Brain microvascular endothelial cell (primary cell): ENCODE measurements around the gene LRRC18.

Experiments used
- DNase-seq: peaks from one replicate; pipeline ENCODE4 v3.0.0-alpha.2; 2020
- H3K27ac ChIP-seq: fragments of 250-450 bp; sonication (Bioruptor Pico); 2 replicates; pipeline ENCODE4 v1.5.1; 2020; ENCODE audit warnings: mild to moderate bottlenecking, moderate library complexity
- H3K27me3 ChIP-seq: fragments of 250-450 bp; sonication (Bioruptor Pico); replicated peaks from 2 replicates; pipeline ENCODE4 v1.5.1; 2020; ENCODE audit warnings: mild to moderate bottlenecking
- H3K36me3 ChIP-seq: fragments of 250-450 bp; sonication (Bioruptor Pico); replicated peaks from 2 replicates; pipeline ENCODE4 v1.5.1; 2020; ENCODE audit warnings: mild to moderate bottlenecking
- H3K4me3 ChIP-seq: 2 replicates; pipeline ENCODE4 v1.5.1; 2011; ENCODE audit warnings: low read depth, mild to moderate bottlenecking, control low read depth, low read length, moderate library complexity
- CTCF ChIP-seq: IDR thresholded peaks from 2 replicates; pipeline ENCODE4 v1.5.1; 2011; ENCODE audit warnings: low read depth, mild to moderate bottlenecking, moderate library complexity, low read length, control low read depth, inconsistent platforms; ENCODE audit errors: missing control alignments
- in situ Hi-C: cut with HindIII; loops from 2 replicates; pipeline ENCODE4 v1.10.0; 2017; ENCODE audit warnings: low sequenced_read_pairs, low pct_ligation_motif_present

Gene LRRC18

GRCh38 chr10:48951707-48952106 is 12.1 kb upstream of the LRRC18 start:
- Histone ChIP-seq H3K27ac (no peak overlapping the region), H3K4me3 (no peak overlapping the region), H3K36me3 (no peaks in the 10 kb centered on the region), H3K27me3 (peaks cover 1% of the 10 kb centered on the region)
- DNase-seq: no peak
- in situ Hi-C loops: no loop called here
- TF ChIP-seq CTCF: no peak

GRCh38 chr10:48948470-48949037 is 8.9 kb upstream of the LRRC18 start:
- in situ Hi-C loops: no loop called here
- Histone ChIP-seq H3K36me3 (no peaks in the 10 kb centered on the region), H3K27ac (no peak overlapping the region), H3K4me3 (no peak overlapping the region), H3K27me3 (peaks cover 1% of the 10 kb centered on the region)
- DNase-seq: no peak
- no peak for TF ChIP-seq CTCF

- in situ Hi-C loops: no loop called here
Measured at GRCh38 chr10:48947690-48948469, 8.2 kb upstream of the LRRC18 start.

GRCh38 chr10:48946891-48947500 is 7.4 kb upstream of the LRRC18 start:
- H3K4me3 ChIP-seq: no peak overlapping the region
- no peak overlapping the region for H3K27ac ChIP-seq
- in situ Hi-C loops: no loop called here
- no peak for DNase-seq
- no peak for TF ChIP-seq CTCF
- no peaks in the 10 kb centered on the region for H3K36me3 ChIP-seq
- no peaks in the 10 kb centered on the region for H3K27me3 ChIP-seq

More at GRCh38 chr10:48947690-48948469, 8.2 kb upstream of the LRRC18 start:
- H3K27me3 ChIP-seq: peaks cover 1% of the 10 kb centered on the region
- TF ChIP-seq CTCF: no peak
- no peak for DNase-seq
- H3K36me3 ChIP-seq: no peaks in the 10 kb centered on the region
- no peak overlapping the region for H3K27ac ChIP-seq
- no peak overlapping the region for H3K4me3 ChIP-seq

DNA sequence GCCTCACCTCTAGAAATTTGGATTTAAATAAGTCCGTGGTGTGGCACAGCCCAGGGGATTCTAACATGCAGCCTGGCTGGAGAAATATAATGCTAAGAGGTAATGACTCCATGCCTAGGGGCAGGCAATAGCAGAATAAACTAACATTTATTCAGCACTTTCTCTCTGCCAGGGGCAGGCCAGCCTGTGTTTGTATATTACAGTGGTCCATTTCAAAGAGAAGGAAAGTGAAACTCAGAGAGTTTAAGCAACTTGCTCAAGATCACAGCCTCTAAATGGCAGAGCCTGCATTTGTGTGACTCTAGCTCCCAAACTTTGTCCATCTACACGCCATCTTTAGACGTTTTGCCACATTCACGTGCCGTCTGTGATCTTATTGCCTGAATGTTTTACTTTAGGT is 6.7 kb upstream of the LRRC18 start:
- DNase-seq: no peak
- in situ Hi-C loops: no loop called here
- no peak overlapping the region for H3K4me3 ChIP-seq
- TF ChIP-seq CTCF: no peak
- no peaks in the 10 kb centered on the region for H3K27me3 ChIP-seq
- no peaks in the 10 kb centered on the region for H3K36me3 ChIP-seq
- H3K27ac ChIP-seq: no peak overlapping the region
